Lung (tissue), 12 donors: ENCODE measurements around the gene RBM39. TPM values are rescaled to one million over a fixed set of nuclear protein-coding genes. Genes with fewer than 3 reads are reported as not detected.
A peak's percentile ranks its signal among the peaks of the same experiment; 100 is the strongest.

ENCODE experiments used
- ATAC-seq: fragments of 200-7000 bp; cut with Tn5 transposase; one replicate; pipeline ENCODE4 v1.9.1; 2020; ENCODE audit warnings: moderate number of reproducible peaks; ENCODE audit not compliant: insufficient read depth, low FRiP score
- DNase-seq, 3 donors: peaks; one replicate each; pipeline ENCODE4 v3.0.0-alpha.2; 2013 to 2017
- H3K27ac ChIP-seq, 2 donors: one replicate each; pipeline ENCODE4 v1.5.1; 2013; ENCODE audit warnings: mild to moderate bottlenecking in 2 of 2, moderate library complexity in 2 of 2, control low read depth in 1 of 2, inconsistent platforms in 1 of 2, low read depth in 1 of 2, low read length in 1 of 2
- H3K27me3 ChIP-seq, 3 donors: one replicate each; pipeline ENCODE4 v1.5.1; 2013; ENCODE audit warnings: low read length in 2 of 3; ENCODE audit not compliant: control insufficient read depth in 3 of 3, insufficient read depth in 3 of 3
- H3K36me3 ChIP-seq, 4 donors: one replicate each; pipeline ENCODE4 v1.5.1; 2013; ENCODE audit warnings: low read length in 4 of 4, mild to moderate bottlenecking in 1 of 4, moderate library complexity in 1 of 4; ENCODE audit not compliant: control insufficient read depth in 4 of 4, insufficient read depth in 4 of 4
- H3K4me1 ChIP-seq, 5 donors: one replicate each; pipeline ENCODE4 v1.5.1; 2013; ENCODE audit warnings: low read length in 5 of 5, mild to moderate bottlenecking in 2 of 5, moderate library complexity in 1 of 5; ENCODE audit not compliant: control insufficient read depth in 5 of 5, insufficient read depth in 5 of 5
- H3K4me3 ChIP-seq: one replicate; pipeline ENCODE4 v1.5.1; 2013; ENCODE audit warnings: mild to moderate bottlenecking, control low read depth, moderate library complexity
- H3K9ac ChIP-seq, 2 donors: one replicate each; pipeline ENCODE4 v1.5.1; 2013; ENCODE audit warnings: low read length in 2 of 2, control low read depth in 1 of 2; ENCODE audit not compliant: insufficient read depth in 1 of 2
- H3K9me3 ChIP-seq, 4 donors: one replicate each; pipeline ENCODE4 v1.5.1; 2013; ENCODE audit warnings: low read length in 3 of 4, mild to moderate bottlenecking in 1 of 4, moderate library complexity in 1 of 4; ENCODE audit not compliant: control insufficient read depth in 4 of 4, insufficient read depth in 3 of 4
- WGBS, 2 donors: extraction: QIAGEN DNeasy Blood & Tissue Kit; methylation state at CpG; one replicate each; pipeline ENCODE4 v1.1.7; 2013; 5-methylcytosine and 5-hydroxymethylcytosine counted together
- polyA plus RNA-seq, 2 donors: library from polyadenylated mRNA; stranded (reverse); fragments of 200-250 nt; gene quantifications; one replicate each; pipeline ENCODE4 v1.2.1, GENCODE V29; 2013
- total RNA-seq, 2 donors: library from RNA; depleted of rRNA in 1 of 2; stranded (reverse); fragments of >200 nt in 1 of 2; gene quantifications; one replicate each; pipeline ENCODE4 v1.2.1, GENCODE V29; 2014 to 2021
- TF ChIP-seq, protein P1 (sequence below): IDR thresholded peaks from 2 replicates; pipeline ENCODE4 v1.5.1; 2012; ENCODE audit warnings: mild to moderate bottlenecking; ENCODE audit errors: control extremely low read depth, extremely low read depth
- donor health status: control.
- donor health status: control.
- donor health status: Bipolar disorder and iron deficiency.
- donor health status: healthy.
- donor health status: DM: yes; HTN: yes; CAD: no.

The RBM39 gene
- total and polyA plus RNA-seq, 4 donors, result 162 to 689 (median 356) TPM

DNA sequence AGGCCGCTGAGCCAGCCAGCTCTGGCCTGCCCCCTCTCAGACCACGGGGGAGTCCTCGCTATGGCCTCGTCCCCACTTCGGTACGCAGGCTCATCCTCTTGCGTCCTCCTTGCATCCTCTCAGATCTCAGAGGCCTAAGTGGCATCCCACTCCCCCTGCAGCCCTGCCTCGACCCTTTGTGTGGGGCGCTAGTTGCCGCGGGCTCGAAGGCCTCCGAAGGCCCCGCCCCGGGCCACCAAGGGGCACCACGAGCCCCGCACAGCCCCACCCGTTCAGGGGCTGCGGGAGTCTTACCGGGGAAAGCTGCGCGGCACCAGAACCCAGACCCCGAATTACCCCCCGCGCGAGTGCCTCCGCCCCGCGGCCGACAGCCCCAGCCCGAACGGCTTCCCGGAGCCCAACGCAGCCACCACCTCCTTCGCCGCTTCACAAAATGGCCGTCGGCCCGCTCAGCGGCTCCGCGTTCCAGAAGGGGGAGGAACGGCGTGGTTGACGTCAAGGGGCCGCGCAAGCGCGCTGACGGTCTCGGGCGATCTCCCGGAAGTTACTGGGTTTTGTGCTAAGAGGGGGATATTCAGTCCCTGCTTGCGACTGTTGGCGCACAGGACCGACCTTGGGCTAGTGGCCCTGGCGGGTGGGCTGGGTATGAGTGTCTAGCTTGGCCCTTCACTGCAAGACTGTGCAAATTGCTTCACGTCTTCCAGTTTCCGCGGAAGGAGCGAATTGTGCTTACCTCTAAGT lies 77.4 kb downstream of the RBM39 start, which contains the start of the genes CPNE1 and RBM12:
TSS of gene CPNE1 (minus strand) at position 435 of the 741 bp plus-strand sequence. CDS start 31,977 bp downstream, outside the sequence.
TSS of gene RBM12 (minus strand) at position 435 of the 741 bp plus-strand sequence. CDS start 9,578 bp downstream, outside the sequence.
- DNase-seq, result peak; percentile 96 to 98 (median 97)
- H3K4me3 ChIP-seq, result peak within 1 kb of the TSS; percentile 93
- H3K9ac ChIP-seq, result peak within 1 kb of the TSS; percentile 84 to 100
- H3K4me1 ChIP-seq, result peaks cover 3 to 25% (median 8%) of the 10 kb centered on the region in 5 donors
- peak within 1 kb of the TSS; percentile 94 to 99 for H3K27ac ChIP-seq
- TF ChIP-seq, protein P1, sequence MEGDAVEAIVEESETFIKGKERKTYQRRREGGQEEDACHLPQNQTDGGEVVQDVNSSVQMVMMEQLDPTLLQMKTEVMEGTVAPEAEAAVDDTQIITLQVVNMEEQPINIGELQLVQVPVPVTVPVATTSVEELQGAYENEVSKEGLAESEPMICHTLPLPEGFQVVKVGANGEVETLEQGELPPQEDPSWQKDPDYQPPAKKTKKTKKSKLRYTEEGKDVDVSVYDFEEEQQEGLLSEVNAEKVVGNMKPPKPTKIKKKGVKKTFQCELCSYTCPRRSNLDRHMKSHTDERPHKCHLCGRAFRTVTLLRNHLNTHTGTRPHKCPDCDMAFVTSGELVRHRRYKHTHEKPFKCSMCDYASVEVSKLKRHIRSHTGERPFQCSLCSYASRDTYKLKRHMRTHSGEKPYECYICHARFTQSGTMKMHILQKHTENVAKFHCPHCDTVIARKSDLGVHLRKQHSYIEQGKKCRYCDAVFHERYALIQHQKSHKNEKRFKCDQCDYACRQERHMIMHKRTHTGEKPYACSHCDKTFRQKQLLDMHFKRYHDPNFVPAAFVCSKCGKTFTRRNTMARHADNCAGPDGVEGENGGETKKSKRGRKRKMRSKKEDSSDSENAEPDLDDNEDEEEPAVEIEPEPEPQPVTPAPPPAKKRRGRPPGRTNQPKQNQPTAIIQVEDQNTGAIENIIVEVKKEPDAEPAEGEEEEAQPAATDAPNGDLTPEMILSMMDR, result no peak
- H3K27me3 ChIP-seq, result no peaks in the 10 kb centered on the region
- ATAC-seq, result peak; percentile 95
- WGBS, 2 donors, result 1% methylated on average over 61 of the region's 61 CpGs
- peaks cover 2 to 6% (median 5%) of the 10 kb centered on the region in 4 donors for H3K36me3 ChIP-seq
- H3K9me3 ChIP-seq, result no peaks in the 10 kb centered on the region

DNA sequence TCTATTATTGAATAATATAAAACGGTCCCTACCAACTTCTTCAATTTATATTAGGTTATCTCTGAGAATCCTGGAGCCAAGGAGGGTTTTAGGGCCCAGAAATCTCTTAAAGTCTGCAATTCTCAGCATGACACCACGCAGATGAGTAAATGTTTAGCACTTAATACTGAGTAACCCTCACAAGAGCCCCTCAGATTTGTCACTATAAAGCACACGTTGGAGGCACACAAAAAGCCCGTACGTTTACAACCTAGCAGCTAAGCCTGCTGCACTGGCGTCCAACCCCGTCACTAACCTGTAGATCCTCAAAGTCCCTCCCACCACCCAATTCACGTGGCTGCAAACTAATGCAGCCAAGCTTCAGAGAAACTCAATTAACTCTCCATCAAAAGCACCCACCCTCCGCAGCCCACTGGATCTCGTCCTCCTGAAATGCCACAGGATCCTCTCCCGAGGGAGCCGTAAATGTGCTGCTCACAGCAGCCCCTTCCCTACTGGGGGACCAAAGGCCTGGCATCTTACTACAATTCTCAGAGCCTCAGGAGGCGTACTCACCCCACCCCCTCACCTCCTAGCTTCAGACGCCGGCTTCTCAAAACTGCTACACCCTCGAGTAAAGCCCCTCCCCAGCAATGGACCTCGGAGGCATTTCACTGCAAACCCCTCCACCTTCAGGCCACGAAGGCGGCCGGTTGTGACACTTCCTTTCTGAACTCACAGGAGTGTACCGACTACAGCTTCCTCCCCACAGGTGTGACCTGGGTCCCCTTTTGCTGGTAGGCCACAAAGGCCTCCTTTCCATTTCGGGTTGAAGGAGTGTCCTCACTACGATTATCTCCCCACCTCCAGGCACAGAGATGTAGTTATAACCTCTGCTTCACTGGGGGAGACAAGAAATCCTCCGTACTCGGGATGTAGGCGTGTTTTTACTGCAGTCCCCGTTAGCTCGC lies 78.3 kb downstream of the RBM39 start:
- H3K4me1 ChIP-seq, result peaks cover 3 to 25% (median 8%) of the 10 kb centered on the region in 5 donors
- peak overlapping the region; percentile 84 to 100 for H3K9ac ChIP-seq
- ATAC-seq (peak; percentile 8), DNase-seq (peak; percentile 61 to 67 (median 61))
- no peaks in the 10 kb centered on the region for H3K9me3 ChIP-seq
- no peaks in the 10 kb centered on the region for H3K36me3 ChIP-seq
- H3K27me3 ChIP-seq, result no peaks in the 10 kb centered on the region
- peak overlapping the region; percentile 93 for H3K4me3 ChIP-seq
- H3K27ac ChIP-seq, result peak overlapping the region; percentile 94 to 99
- 0% methylated on average over 28 of the region's 28 CpGs for WGBS, 2 donors
- TF ChIP-seq, protein P1, result no peak

DNA sequence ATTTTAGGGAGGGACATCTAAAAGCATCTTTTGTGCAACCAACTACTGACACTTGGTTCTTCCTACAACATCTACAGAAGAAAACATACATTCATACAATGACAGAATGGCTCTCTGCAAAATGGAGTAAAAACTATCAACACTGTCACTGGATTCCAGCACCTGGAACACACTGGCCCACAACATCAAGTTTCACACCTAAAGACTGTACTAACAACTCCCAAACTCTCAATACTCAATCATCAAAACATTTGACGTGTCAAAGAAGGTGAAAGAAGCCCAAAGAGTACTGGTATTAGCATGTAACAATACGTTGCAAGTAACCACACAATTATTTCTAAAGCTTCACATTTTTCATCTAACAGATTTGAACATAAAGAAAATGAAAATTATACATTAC lies 79.5 kb downstream of the RBM39 start:
- Histone ChIP-seq H3K9me3 (no peaks in the 10 kb centered on the region), H3K4me3 (no peak overlapping the region), H3K27ac (no peak overlapping the region), H3K36me3 (no peaks in the 10 kb centered on the region), H3K9ac (peak overlapping the region in 1 of 2 donors; percentile 84), H3K4me1 (peaks cover 5 to 26% (median 8%) of the 10 kb centered on the region in 5 donors), H3K27me3 (no peaks in the 10 kb centered on the region)
- ATAC-seq, result no peak
- DNase-seq, result no peak
- 20 to 25% methylated on average over 2 of the region's 2 CpGs for WGBS, 2 donors
- TF ChIP-seq, protein P1, result no peak
